GM10266 (cell line): ENCODE data around the gene NPL.

ENCODE experiments used
- DNase-seq: peaks from one replicate; pipeline ENCODE4 v3.0.0; 2012; ENCODE audit errors: extremely low spot score
- CTCF ChIP-seq: IDR thresholded peaks from 2 replicates; pipeline ENCODE4 v1.5.1; 2012; ENCODE audit warnings: mild to moderate bottlenecking, low read depth; ENCODE audit not compliant: control insufficient read depth, insufficient read depth; ENCODE audit errors: missing control alignments

NPL gene

GRCh38 chr1:182791281-182792179, 2.0 kb downstream of the NPL start:
- no peak for DNase-seq
- no peak for TF ChIP-seq CTCF

GRCh38 chr1:182794091-182794490, 4.5 kb downstream of the NPL start:
- DNase-seq = no peak
- TF ChIP-seq CTCF = no peak

- no peak for DNase-seq
- no peak for TF ChIP-seq CTCF
Measured at GRCh38 chr1:182794676-182795201, 5.2 kb downstream of the NPL start.

- no peak for DNase-seq
- no peak for TF ChIP-seq CTCF
Measured at GRCh38 chr1:182795563-182796228, 6.1 kb downstream of the NPL start.

- no peak for TF ChIP-seq CTCF
- no peak for DNase-seq
Measured at GRCh38 chr1:182802006-182802803, 12.6 kb downstream of the NPL start.

GRCh38 chr1:182803846-182804245, 14.3 kb downstream of the NPL start:
- no peak for DNase-seq
- TF ChIP-seq CTCF = no peak
